ENCODE measurements around the gene HES2. TPM values are rescaled to one million over a fixed set of nuclear protein-coding genes. Genes with fewer than 3 reads are reported as not detected.
A peak's percentile ranks its signal among the peaks of the same experiment; 100 is the strongest.
"Not testable (repeated sequence)": the region's sequence is repeated elsewhere in the genome, so short reads cannot be mapped to it uniquely, and the experiment has no call there.

The HES2 gene
- total RNA-seq, 4 donors from 2014 or later, result 2.5 to 15.9 (median 5.2) TPM

- Histone ChIP-seq H3K27me3 (peaks cover 0 to 21% of the 10 kb centered on the region in 2 donors), H3K4me3 (peak overlapping the region in 2 of 4 donors; percentile 36 to 66), H3K36me3 (no peaks in the 10 kb centered on the region), H3K9me3 (no peaks in the 10 kb centered on the region), H3K4me1 (peaks cover 0 to 47% (median 16%) of the 10 kb centered on the region in 4 donors), H3K27ac (peak overlapping the region in 1 of 4 donors; percentile 57)
- DNase-seq, result no peak
- no peak for TF ChIP-seq POLR2A (IDR thresholded peaks at IDR 0.05)
- TF ChIP-seq, protein P1, sequence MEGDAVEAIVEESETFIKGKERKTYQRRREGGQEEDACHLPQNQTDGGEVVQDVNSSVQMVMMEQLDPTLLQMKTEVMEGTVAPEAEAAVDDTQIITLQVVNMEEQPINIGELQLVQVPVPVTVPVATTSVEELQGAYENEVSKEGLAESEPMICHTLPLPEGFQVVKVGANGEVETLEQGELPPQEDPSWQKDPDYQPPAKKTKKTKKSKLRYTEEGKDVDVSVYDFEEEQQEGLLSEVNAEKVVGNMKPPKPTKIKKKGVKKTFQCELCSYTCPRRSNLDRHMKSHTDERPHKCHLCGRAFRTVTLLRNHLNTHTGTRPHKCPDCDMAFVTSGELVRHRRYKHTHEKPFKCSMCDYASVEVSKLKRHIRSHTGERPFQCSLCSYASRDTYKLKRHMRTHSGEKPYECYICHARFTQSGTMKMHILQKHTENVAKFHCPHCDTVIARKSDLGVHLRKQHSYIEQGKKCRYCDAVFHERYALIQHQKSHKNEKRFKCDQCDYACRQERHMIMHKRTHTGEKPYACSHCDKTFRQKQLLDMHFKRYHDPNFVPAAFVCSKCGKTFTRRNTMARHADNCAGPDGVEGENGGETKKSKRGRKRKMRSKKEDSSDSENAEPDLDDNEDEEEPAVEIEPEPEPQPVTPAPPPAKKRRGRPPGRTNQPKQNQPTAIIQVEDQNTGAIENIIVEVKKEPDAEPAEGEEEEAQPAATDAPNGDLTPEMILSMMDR (IDR thresholded peaks at IDR 0.05), result no peak
Measured at GRCh38 chr1:6446665-6447015, 26.9 kb upstream of the HES2 start.

DNA sequence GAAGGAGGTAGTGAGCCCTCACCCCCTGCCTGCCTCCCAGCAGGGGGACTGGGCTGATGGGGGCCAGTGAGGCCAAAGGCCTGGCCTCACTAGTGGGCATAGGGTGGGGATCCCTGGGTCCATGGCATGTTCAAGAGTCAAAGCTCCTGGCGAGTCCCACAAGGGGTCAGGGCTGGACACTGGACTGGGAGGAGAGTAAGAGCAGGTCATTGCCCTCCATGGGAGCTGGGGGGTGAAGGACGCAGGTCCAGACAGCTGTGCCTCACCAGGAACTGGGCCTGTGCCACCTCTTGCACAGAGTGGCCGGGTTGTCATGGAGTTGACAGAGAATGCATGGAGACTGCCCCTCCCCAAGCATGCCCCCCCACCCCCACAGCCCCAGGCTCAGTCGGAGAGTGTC is 26.2 kb upstream of the HES2 start:
- H3K9me3 ChIP-seq, DNase-seq, H3K36me3 ChIP-seq, H3K4me3 ChIP-seq, H3K27ac ChIP-seq: not testable (repeated sequence)
- Histone ChIP-seq H3K4me1 (peaks cover 0 to 49% (median 16%) of the 10 kb centered on the region in 4 donors), H3K27me3 (peaks cover 0 to 21% of the 10 kb centered on the region in 2 donors)

GRCh38 chr1:6445062-6445763 is 25.5 kb upstream of the HES2 start:
- no peaks in the 10 kb centered on the region for H3K36me3 ChIP-seq
- H3K27ac ChIP-seq, result no peak overlapping the region
- H3K9me3 ChIP-seq, result no peaks in the 10 kb centered on the region
- no peak overlapping the region for H3K4me3 ChIP-seq
- DNase-seq, result peak in 2 of 3 donors; percentile 78 to 81
- peaks cover 0 to 50% (median 16%) of the 10 kb centered on the region in 4 donors for H3K4me1 ChIP-seq
- H3K27me3 ChIP-seq, result peaks cover 0 to 21% of the 10 kb centered on the region in 2 donors
- TF ChIP-seq POLR2A (IDR thresholded peaks at IDR 0.05), result no peak
- TF ChIP-seq, protein P1 (IDR thresholded peaks at IDR 0.05), result peak in 5 of 6 experiments; percentile 15 to 80 (median 70)

DNA sequence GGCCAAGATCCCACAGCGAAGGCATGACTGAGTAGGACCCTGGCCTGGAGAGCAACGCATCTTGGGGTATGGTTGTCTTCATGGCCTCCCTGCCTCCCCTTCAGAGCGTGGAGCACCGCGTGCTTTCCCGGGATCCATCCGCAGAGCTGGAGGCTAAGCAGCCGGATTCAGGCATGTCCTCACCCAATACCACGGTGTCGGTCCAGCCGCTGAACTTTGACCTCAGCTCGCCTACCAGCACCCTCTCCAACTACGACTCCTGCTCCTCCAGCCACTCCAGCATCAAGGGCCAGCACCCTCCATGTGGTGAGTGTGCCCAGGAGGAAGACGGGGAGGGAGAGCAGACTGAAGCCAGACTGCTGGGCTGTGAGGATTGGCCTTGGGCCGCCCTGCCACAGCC is 24.7 kb upstream of the HES2 start:
- Histone ChIP-seq H3K36me3 (no peaks in the 10 kb centered on the region), H3K9me3 (no peaks in the 10 kb centered on the region), H3K27me3 (peaks cover 0 to 25% of the 10 kb centered on the region in 2 donors), H3K4me3 (no peak overlapping the region), H3K4me1 (peaks cover 0 to 47% (median 16%) of the 10 kb centered on the region in 4 donors), H3K27ac (no peak overlapping the region)
- DNase-seq, result no peak
- TF ChIP-seq, protein P1 (IDR thresholded peaks at IDR 0.05), result no peak
- TF ChIP-seq POLR2A (IDR thresholded peaks at IDR 0.05), result no peak

GRCh38 chr1:6443339-6444115 is 23.8 kb upstream of the HES2 start:
- Histone ChIP-seq H3K4me1 (peaks cover 0 to 39% (median 13%) of the 10 kb centered on the region in 4 donors), H3K27ac (no peak overlapping the region), H3K4me3 (no peak overlapping the region), H3K27me3 (peaks cover 0 to 21% of the 10 kb centered on the region in 2 donors), H3K9me3 (no peaks in the 10 kb centered on the region), H3K36me3 (no peaks in the 10 kb centered on the region)
- TF ChIP-seq, protein P1 (IDR thresholded peaks at IDR 0.05), result no peak
- no peak for TF ChIP-seq POLR2A (IDR thresholded peaks at IDR 0.05)
- DNase-seq, result no peak

DNA sequence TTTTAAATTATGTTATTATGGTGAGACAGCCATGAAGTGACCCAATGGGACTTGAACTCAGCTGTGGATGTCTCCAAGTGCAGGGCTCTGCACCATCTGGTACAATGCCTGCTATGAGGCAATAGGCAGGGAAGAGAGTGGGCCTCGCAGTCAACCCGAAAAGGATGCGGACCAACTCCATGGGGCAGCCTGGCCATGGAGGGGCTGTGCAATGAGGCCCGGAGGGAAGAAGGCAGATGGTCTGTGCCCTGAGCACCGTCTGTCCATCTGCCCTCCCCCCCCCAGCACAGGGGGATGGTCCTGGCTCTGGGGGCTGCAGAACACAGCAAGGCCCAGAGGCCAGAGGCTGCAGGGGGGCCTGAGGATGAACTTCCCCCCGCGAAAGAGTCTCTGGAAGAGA is 21.9 kb upstream of the HES2 start:
- H3K36me3 ChIP-seq, result no peaks in the 10 kb centered on the region
- H3K4me1 ChIP-seq, result peaks cover 0 to 19% (median 0%) of the 10 kb centered on the region in 4 donors
- no peak overlapping the region for H3K27ac ChIP-seq
- H3K4me3 ChIP-seq, result no peak overlapping the region
- no peaks in the 10 kb centered on the region for H3K9me3 ChIP-seq
- peaks cover 0 to 3% of the 10 kb centered on the region in 2 donors for H3K27me3 ChIP-seq
- no peak for DNase-seq
- TF ChIP-seq, protein P1 (IDR thresholded peaks at IDR 0.05), result no peak
- TF ChIP-seq POLR2A (IDR thresholded peaks at IDR 0.05), result no peak

Data from Peyer's patch (tissue), 4 donors.